ENCODE results near the gene EPN2. TPM values are rescaled to one million over a fixed set of nuclear protein-coding genes. Genes with fewer than 3 reads are reported as not detected.

Gene EPN2
- total RNA-seq, 6 experiments from 2014 or later: 6.6 to 18.1 (median 11.4) TPM

GRCh38 chr17:19363114-19363438 is 125.9 kb downstream of the EPN2 start:
- intact Hi-C loops (cut with DNase I): loop anchor here in 1 of 2 donors (10.0 kb wide), 1 partner anchor 92 kb away; no protein-coding TSS in a partner anchor
- Histone ChIP-seq H3K4me3 (peak overlapping the region; percentile 71 to 86 (median 78)), H3K27me3 (no peaks in the 10 kb centered on the region), H3K4me1 (peaks cover 0 to 8% (median 3%) of the 10 kb centered on the region in 4 donors), H3K27ac (peak overlapping the region; percentile 87 to 97 (median 88)), H3K9me3 (no peaks in the 10 kb centered on the region), H3K36me3 (no peaks in the 10 kb centered on the region)
- DNase-seq: no peak
- 38% methylated on average over 10 of the region's 14 CpGs for WGBS (ENCODE audit: insufficient coverage, low coverage, low lambda C conversion rate, missing lambda C conversion rate)
- no peak for ATAC-seq
- no peak for TF ChIP-seq CTCF (IDR thresholded peaks at IDR 0.05)
- TF ChIP-seq POLR2A (IDR thresholded peaks at IDR 0.05): no peak

- peaks cover 0 to 8% (median 3%) of the 10 kb centered on the region in 4 donors for H3K4me1 ChIP-seq
- no peaks in the 10 kb centered on the region for H3K27me3 ChIP-seq
- no peaks in the 10 kb centered on the region for H3K9me3 ChIP-seq
- no peaks in the 10 kb centered on the region for H3K36me3 ChIP-seq
- no peak for TF ChIP-seq POLR2A (IDR thresholded peaks at IDR 0.05)
- TF ChIP-seq CTCF (IDR thresholded peaks at IDR 0.05): no peak
- DNase-seq (no peak), ATAC-seq (no peak)
- intact Hi-C loops (cut with DNase I): loop anchor here in 1 of 2 donors (10.0 kb wide), 1 partner anchor 91 kb away; no protein-coding TSS in a partner anchor
- WGBS (ENCODE audit: insufficient coverage, low coverage, low lambda C conversion rate, missing lambda C conversion rate): 75% methylated on average over 3 of the region's 6 CpGs
- H3K4me3 ChIP-seq: no peak overlapping the region
- peak overlapping the region in 1 of 3 donors; percentile 97 for H3K27ac ChIP-seq
Observed at GRCh38 chr17:19363460-19364035, 126.4 kb downstream of the EPN2 start.

GRCh38 chr17:19364699-19365498 is 127.7 kb downstream of the EPN2 start:
- intact Hi-C loops (cut with DNase I): loop anchor here in 1 of 2 donors (10.0 kb wide), 1 partner anchor 90 kb away; no protein-coding TSS in a partner anchor

GRCh38 chr17:19365499-19365817 is 128.3 kb downstream of the EPN2 start:
- WGBS (ENCODE audit: insufficient coverage, low coverage, low lambda C conversion rate, missing lambda C conversion rate): 85% methylated on average over 3 of the region's 4 CpGs
- intact Hi-C loops (cut with DNase I): loop anchor here in 1 of 2 donors (10.0 kb wide), 1 partner anchor 89 kb away; no protein-coding TSS in a partner anchor
- Histone ChIP-seq H3K36me3 (no peaks in the 10 kb centered on the region), H3K4me1 (peaks cover 0 to 8% (median 3%) of the 10 kb centered on the region in 4 donors), H3K27me3 (no peaks in the 10 kb centered on the region), H3K9me3 (no peaks in the 10 kb centered on the region), H3K4me3 (no peak overlapping the region), H3K27ac (no peak overlapping the region)
- DNase-seq (no peak), ATAC-seq (no peak)
- TF ChIP-seq CTCF (IDR thresholded peaks at IDR 0.05) (no peak), POLR2A (IDR thresholded peaks at IDR 0.05) (no peak)

More at GRCh38 chr17:19364699-19365498, 127.7 kb downstream of the EPN2 start:
- H3K4me3 ChIP-seq: no peak overlapping the region
- no peaks in the 10 kb centered on the region for H3K27me3 ChIP-seq
- WGBS (ENCODE audit: insufficient coverage, low coverage, low lambda C conversion rate, missing lambda C conversion rate): 71% methylated on average over 10 of the region's 14 CpGs
- no peaks in the 10 kb centered on the region for H3K36me3 ChIP-seq
- DNase-seq (no peak), ATAC-seq (no peak)
- no peaks in the 10 kb centered on the region for H3K9me3 ChIP-seq
- TF ChIP-seq CTCF (IDR thresholded peaks at IDR 0.05) (no peak), POLR2A (IDR thresholded peaks at IDR 0.05) (no peak)
- H3K4me1 ChIP-seq: peaks cover 0 to 8% (median 3%) of the 10 kb centered on the region in 4 donors
- no peak overlapping the region for H3K27ac ChIP-seq

Measured in right lobe of liver (tissue), 6 donors.